Suppressor macrophage treated with lipopolysaccharide for 4 hours (primary cell): ENCODE data around the gene TNRC6C.

Experiments used
- DNase-seq: peaks from one replicate; pipeline ENCODE4 v3.0.0-alpha.2; 2020

Gene TNRC6C

DNA sequence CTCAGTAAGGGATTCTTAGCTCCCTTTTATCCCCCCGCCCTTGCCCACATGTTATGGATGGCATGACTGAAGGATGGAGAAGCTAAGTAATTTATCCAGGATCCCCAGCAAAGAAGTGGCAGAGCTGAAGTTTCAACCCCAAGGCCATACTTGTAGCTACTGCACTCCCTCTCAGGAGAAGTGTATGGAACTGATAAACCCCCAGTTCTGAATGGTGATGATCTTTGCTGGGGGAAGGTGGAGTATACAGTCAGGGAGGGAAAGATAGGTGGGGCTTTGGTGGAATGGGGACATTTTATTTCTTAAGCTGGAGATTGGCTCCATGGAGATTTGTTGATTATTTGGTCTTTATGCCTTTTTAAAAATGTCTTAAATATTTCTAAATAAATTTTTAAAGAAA is 58.3 kb downstream of the TNRC6C start:
- DNase-seq = no peak

DNA sequence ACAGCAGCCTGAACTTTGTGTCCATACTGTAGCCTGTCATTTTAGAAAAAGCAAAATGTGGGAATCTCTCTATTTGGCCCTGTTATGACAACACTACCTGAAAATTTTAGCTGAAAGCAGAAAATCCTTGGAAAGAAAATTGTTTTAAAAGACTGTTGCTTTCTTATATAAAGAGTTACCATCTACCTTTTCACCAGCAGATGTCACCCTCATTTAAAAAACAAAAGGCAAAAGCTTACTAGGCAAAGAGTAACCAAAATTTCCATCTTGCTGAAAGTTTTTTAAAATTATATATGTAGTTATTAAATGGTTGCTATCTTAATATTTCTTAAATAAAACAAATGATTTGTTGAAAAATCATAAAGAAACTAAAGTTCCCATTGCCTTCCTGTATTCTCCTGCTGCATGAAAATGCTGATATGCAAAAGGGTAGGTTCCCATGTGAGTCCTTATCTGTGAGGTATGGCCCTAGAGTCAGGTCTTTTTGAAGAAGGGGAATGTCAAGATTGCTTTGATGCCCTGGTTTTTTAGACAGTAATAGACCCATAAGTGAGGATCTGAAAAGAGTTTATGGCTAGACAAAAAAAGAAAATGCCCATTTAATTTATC is 61.0 kb downstream of the TNRC6C start:
- peak; percentile 52 for DNase-seq

DNA sequence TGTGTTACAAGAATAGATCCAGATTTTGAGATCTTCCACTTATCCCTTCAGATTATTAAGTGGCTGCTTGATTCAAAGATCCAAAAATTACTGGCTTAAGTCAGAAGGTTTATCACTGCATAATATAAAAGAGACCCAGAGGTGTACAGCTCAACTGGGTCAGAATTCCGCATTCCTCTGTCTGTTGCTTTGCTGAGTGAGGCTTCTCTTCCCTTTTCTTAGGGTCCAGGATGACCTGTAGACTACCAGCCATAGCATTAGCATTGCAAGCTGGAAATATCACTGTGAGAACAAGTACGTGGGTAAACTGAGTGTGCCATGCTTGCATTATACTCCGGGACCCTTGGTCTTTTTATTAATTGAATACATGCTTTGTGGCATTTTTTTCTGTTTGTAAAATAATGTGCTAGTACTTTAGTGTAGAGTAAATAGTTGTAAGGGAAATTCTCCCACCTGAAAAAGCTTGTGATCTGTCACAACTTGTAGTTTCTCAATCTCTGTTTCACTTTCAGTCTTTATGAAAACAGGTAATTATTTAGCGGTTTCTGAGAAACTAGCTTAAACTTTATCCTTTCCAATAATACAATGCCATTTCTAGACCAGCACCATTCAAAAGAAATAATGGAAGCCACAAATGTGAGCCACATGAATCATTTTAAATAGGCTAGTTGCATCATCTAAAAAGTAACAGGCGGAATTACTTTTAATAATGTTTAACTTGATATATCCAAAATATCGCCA is 61.6 kb downstream of the TNRC6C start:
- no peak for DNase-seq

DNA sequence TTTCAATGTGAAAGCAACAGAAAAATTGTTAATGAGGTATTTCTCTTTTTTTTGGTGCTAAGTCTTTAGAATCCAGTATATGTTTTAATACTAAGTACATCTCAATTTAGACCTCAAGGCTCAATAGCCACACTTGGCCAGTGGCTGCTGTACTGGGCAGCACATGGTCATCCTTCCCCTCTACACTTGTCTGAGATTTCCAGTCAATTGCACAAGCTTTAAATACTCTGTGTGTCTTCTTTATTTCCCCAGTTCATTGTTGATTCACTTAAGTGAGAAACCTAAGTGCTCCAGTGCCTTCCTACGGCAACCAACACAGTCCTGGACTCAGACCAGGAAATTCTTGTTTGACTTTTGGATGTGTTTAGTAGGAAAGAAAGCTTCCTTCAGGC is 62.2 kb downstream of the TNRC6C start:
- no peak for DNase-seq

- no peak for DNase-seq
Measured at GRCh38 chr17:78022425-78022824, 63.9 kb downstream of the TNRC6C start.

GRCh38 chr17:78023042-78023441 is 64.5 kb downstream of the TNRC6C start:
- DNase-seq = no peak

DNA sequence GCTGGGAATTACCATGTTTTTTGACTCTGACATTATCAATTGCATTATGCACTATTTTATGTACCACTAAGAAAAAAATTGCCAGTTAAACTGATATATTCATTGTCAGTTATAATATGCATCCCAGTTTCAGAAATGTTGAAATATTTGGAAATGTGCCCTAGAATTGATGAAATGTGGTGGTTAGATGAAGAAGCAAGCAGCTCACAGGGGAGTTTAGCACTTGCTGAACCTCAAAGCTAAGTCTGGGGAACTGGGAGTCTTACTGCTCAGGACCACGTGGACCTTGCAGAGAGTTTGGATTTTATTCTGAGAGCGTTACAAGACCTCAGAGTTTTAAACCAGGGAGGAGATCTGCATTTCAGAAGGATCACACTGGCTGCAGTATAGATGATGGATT is 67.9 kb downstream of the TNRC6C start:
- DNase-seq = peak; percentile 8

- DNase-seq = no peak
Measured at GRCh38 chr17:78027121-78027520, 68.6 kb downstream of the TNRC6C start.

DNA sequence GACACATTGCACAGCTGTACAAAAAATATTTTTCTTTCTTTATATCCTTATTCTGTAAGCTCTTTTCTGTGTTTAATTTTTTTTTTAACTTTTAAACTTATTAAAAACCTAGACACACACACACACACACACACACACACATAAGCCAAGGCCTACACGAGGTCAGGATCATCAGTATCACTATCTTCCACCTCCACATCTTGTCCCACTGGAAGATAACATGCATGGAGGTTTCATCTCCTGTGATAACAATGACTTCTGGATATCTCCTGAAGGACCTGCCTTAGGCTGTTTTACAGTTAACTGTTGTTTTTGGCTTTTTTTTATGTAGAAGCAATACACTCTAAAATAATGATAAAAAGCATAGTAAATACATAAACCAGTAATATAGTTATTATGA is 71.2 kb downstream of the TNRC6C start:
- DNase-seq = no peak

- no peak for DNase-seq
Measured at GRCh38 chr17:78031435-78031834, 72.9 kb downstream of the TNRC6C start.

DNA sequence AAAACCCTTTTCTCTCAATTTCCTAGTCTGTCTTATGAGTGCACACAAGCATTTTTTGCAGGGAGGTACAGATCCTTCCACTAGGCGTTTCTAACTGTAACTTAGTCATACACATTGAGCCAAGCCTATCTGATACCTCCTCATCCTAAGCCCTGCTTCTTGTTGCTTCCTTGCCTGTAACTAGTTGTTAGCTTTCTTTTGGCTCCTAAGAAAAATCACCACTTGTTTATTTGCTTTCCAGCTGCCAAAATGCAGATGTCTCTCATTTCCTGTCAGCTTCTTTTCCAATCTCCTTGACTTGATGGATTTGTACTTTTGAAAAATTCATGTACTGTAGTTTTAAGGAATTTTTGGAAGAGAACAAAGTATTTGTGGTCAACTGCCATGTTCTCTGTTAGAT is 73.7 kb downstream of the TNRC6C start:
- DNase-seq = no peak

DNA sequence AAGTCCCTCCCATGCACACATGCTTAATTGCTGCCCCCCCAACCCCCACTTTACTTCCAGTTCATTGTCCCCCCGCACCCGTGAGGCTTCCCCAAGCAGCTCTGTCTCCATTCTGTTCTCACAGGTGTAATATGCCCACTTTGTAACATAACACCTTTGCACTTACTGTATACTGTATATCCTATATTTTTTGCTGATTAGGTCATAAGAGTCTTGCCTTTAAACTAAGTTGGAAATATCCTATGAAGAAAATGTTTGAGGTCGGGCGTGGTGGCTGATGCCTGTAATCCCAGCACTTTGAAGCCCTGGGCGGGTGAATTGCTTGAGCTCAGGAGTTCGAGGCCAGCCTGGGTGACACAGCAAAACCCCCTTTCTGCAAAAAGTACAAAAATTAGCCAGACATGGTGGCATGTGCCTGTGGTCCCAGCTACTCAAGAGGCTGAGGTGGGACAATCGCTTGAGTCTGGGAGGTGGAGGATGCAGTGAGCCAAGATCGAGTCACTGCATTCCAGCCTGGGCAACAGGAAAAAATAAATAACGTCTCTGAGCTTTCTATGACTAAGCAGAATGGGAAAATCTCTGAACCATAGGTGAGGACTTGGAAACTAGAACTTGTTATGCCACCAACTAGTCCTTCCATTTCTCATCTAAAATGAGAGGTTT is 76.1 kb downstream of the TNRC6C start:
- DNase-seq = no peak

DNA sequence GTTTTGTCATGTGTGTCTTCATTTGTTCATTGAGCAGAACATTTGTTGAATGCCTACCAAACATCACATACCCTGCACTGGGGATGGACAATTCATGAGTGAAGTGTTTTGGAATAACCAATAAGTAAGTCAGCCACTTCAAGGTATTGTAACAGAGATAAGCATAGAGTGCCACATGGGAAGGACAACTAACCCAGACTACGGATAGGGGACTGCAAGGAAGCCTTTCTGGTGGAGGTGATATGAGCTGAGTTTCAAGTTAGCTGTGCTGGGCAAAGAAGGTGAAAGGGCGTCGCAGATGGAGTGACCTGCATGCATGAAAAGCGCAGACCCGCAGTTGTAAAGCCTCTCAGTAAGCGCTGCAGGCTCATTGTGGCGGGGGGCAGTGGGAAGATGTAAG is 78.8 kb downstream of the TNRC6C start:
- no peak for DNase-seq

DNA sequence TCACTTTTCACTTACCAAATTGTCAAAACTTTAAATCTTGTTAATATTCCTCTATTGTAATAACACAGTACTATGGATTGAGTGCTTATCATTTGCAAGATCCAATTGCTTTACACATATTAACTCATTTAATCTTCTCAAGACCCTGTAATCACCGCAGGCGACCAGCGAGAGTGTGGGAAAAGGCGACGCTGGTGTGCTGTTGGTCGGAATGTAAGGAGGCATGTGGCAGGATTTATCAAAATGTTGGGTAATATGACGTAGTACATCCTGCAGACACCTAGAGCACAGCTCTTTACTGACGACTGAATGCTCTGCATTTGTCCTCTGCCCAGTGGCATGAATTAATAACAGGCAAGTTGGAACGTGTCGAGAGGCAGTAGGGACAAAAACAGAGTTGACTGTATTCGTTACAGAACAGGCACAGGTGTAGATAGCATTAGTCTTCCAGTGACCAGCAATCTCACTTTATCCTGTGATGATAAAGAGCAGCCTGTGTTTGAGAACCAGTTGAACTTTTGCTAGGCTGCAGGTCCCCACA is 80.3 kb downstream of the TNRC6C start:
- DNase-seq = no peak

DNA sequence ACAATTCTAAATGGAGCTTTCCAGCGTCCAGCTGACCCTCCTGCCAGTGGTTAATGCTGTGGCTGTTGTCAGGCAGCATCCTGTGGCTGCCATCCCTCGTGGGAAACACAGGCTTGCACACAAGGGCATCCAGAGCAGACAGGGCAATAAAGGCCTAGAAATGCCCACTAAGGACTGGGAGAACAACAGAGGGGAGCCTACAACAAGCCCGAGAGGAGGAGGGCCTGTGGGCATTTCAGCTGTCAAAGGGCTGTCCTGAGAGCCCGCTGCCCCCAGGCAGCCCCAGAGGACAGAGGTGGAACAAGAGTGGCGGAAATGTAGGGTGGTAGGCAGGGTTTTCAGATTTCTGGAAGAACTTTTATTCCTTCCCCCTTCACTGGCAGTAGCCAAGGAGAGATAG is 81.1 kb downstream of the TNRC6C start:
- DNase-seq = no peak

GRCh38 chr17:78040440-78041385 is 82.2 kb downstream of the TNRC6C start:
- peak; percentile 75 for DNase-seq

DNA sequence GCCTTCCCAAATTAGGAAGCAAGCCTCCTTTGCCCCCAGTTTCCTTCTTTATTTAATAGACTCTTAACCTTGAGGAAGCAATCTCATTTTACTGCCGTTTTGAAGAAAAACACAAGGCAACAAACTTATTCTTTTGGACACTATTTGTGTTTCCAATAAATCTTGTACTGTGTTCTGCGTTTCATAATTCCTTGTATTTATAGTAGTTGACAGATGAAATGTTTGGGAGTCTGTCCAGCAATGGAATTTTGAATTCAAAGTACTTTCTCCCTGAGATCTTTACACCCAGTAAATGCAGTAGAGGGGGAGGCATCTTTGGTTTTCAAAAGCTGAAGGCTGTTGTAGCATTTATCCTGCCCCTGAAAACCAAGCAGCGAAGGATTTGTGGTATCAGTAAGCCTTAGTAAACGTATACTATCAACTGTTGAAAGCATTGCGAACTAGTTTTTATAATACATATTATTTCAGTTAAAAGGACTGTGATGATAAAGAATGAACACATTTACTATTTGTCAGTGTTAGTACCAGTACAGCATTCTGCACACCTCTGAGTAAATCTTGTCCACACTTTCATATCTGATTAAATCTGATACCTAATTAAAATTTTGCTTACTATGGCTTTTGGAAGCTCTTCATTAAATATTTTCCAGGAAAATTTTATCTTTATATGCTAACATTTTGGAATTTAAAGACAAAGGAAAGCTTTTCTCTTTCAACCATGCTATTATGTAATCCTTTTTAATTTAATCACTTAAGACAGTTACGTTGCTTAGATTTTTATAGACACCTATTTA is 83.1 kb downstream of the TNRC6C start:
- no peak for DNase-seq

DNA sequence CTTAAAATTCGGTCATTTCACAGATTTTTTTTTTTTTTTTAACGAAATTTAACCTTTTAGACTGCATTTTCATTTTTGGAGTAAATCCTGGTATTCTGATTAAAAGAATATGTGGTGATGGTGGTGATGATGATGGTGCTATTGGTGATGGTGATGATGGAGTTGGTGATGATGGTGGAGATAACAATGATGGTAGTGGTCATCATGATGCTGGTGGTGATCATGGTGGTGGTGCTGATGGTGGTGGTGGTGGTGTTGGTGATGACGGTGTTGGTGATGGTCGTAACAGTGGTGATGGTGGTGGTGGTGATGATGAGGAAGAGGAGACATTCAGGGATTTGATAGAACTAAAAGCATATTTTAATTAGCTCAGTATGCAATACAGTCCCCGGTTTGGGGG is 84.0 kb downstream of the TNRC6C start:
- no peak for DNase-seq

DNA sequence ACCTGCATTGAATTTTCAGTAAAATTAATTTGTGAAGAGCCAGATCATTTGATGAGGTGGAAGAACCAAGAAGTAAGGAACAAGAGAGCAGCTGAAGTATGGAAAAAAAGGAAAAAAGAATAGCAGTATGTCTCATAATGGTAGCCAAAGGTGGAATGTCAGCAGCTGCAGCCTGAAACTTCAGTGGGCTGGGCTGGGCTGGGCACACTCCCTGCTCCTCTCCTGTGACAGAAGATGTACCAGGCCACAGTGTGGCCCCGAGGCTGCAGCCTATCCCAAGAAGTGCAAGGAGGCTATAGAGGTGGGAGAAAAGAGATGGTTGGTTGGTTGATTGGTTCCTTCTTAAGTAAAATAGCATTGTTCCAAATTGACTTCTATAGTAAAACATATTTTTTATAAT is 84.5 kb downstream of the TNRC6C start:
- no peak for DNase-seq

- DNase-seq = no peak
Measured at GRCh38 chr17:78044280-78044835, 85.9 kb downstream of the TNRC6C start.

- DNase-seq = no peak
Measured at GRCh38 chr17:78045316-78045715, 86.8 kb downstream of the TNRC6C start.

- no peak for DNase-seq
Measured at GRCh38 chr17:78046923-78047322, 88.4 kb downstream of the TNRC6C start.
